Liver (tissue), 9 donors: ENCODE measurements around the gene KCNA2. TPM values are rescaled to one million over a fixed set of nuclear protein-coding genes. Genes with fewer than 3 reads are reported as not detected.

Source experiments
- DNase-seq: peaks from one replicate; pipeline ENCODE4 v3.0.0-alpha.2; 2017; ENCODE audit warnings: low spot score
- H3K27ac ChIP-seq, 2 donors: one replicate each; pipeline ENCODE4 v1.7.0; 2013; ENCODE audit warnings: inconsistent platforms in 2 of 2, low read length in 2 of 2, control low read depth in 1 of 2, low read depth in 1 of 2, mild to moderate bottlenecking in 1 of 2
- H3K27me3 ChIP-seq, 4 donors: one replicate each; pipeline versions ENCODE4 v1.6.1 to v1.7.0; 2013; ENCODE audit warnings: low read length in 3 of 4, inconsistent platforms in 1 of 4, mild to moderate bottlenecking in 1 of 4, moderate library complexity in 1 of 4; ENCODE audit not compliant: control insufficient read depth in 4 of 4, insufficient read depth in 4 of 4
- H3K36me3 ChIP-seq, 4 donors: one replicate each; pipeline versions ENCODE4 v1.6.1 to v1.7.0; 2013; ENCODE audit warnings: low read length in 3 of 4, mild to moderate bottlenecking in 3 of 4, low read depth in 1 of 4, moderate library complexity in 1 of 4; ENCODE audit not compliant: control insufficient read depth in 4 of 4, insufficient read depth in 3 of 4
- H3K4me1 ChIP-seq, 4 donors: one replicate each; pipeline versions ENCODE4 v1.6.1 to v1.7.0; 2013; ENCODE audit warnings: low read length in 3 of 4, mild to moderate bottlenecking in 3 of 4, moderate library complexity in 1 of 4; ENCODE audit not compliant: control insufficient read depth in 4 of 4, insufficient read depth in 4 of 4
- H3K4me3 ChIP-seq, 3 donors: one replicate each; pipeline versions ENCODE4 v1.6.1 to v1.7.0; 2013; ENCODE audit warnings: low read length in 3 of 3, control low read depth in 1 of 3, low read depth in 1 of 3, mild to moderate bottlenecking in 1 of 3
- H3K9ac ChIP-seq, 2 donors: one replicate each; pipeline ENCODE4 v1.7.0; 2013; ENCODE audit warnings: low read length in 2 of 2, mild to moderate bottlenecking in 2 of 2, moderate library complexity in 2 of 2, control low read depth in 1 of 2, low read depth in 1 of 2
- H3K9me3 ChIP-seq, 4 donors: one replicate each; pipeline versions ENCODE4 v1.6.1 to v1.7.0; 2013; ENCODE audit warnings: low read length in 3 of 4; ENCODE audit not compliant: control insufficient read depth in 4 of 4
- ATF3 ChIP-seq: IDR thresholded peaks from 2 replicates; pipeline ENCODE4 v1.6.1; 2016; ENCODE audit warnings: antibody characterized with exemption
- CTCF ChIP-seq: fragments of 150-350 bp; IDR thresholded peaks from 2 replicates; pipeline ENCODE4 v1.5.1; 2017; ENCODE audit warnings: improper control_type of control experiment, low read depth, low read length; ENCODE audit not compliant: missing input control
- EGR1 ChIP-seq, 2 donors: IDR thresholded peaks; 2 replicates each; pipeline ENCODE4 v1.6.1; 2016 to 2018; ENCODE audit warnings: antibody characterized with exemption in 2 of 2, low read depth in 2 of 2
- FOXA1 ChIP-seq: IDR thresholded peaks from 2 replicates; pipeline ENCODE4 v1.6.1; 2016; ENCODE audit warnings: antibody characterized with exemption
- FOXA2 ChIP-seq: IDR thresholded peaks from 2 replicates; pipeline ENCODE4 v1.6.1; 2016; ENCODE audit warnings: antibody characterized with exemption
- GABPA ChIP-seq, 2 donors: IDR thresholded peaks in 1 of 2; conservative IDR thresholded peaks in 1 of 2; 2 replicates each; pipeline ENCODE4 v1.6.1; 2016; ENCODE audit warnings: antibody characterized with exemption in 2 of 2, mild to moderate bottlenecking in 1 of 2, moderate library complexity in 1 of 2
- HNF4A ChIP-seq, 2 donors: conservative IDR thresholded peaks; 2 replicates each; pipeline ENCODE4 v1.6.1; 2016; ENCODE audit warnings: antibody characterized with exemption in 2 of 2, mild to moderate bottlenecking in 2 of 2
- HNF4G ChIP-seq: IDR thresholded peaks from 2 replicates; pipeline ENCODE4 v1.6.1; 2016; ENCODE audit warnings: antibody characterized with exemption
- JUND ChIP-seq, 2 donors: IDR thresholded peaks; 2 replicates each; pipeline ENCODE4 v1.6.1; 2016; ENCODE audit warnings: antibody characterized with exemption in 2 of 2
- MAX ChIP-seq: IDR thresholded peaks from 2 replicates; pipeline ENCODE4 v1.6.1; 2016; ENCODE audit warnings: antibody characterized with exemption
- NR2F2 ChIP-seq: IDR thresholded peaks from 2 replicates; pipeline ENCODE4 v1.6.1; 2016; ENCODE audit warnings: antibody characterized with exemption
- RAD21 ChIP-seq, 2 donors: IDR thresholded peaks; 2 replicates each; pipeline ENCODE4 v1.6.1; 2016; ENCODE audit warnings: antibody characterized with exemption in 2 of 2, mild to moderate bottlenecking in 2 of 2
- REST ChIP-seq: IDR thresholded peaks from 2 replicates; pipeline ENCODE4 v1.6.1; 2016; ENCODE audit warnings: antibody characterized with exemption, mild to moderate bottlenecking
- RXRA ChIP-seq, 2 donors: IDR thresholded peaks; 2 replicates each; pipeline ENCODE4 v1.6.1; 2017 to 2018; ENCODE audit warnings: antibody characterized with exemption in 2 of 2, mild to moderate bottlenecking in 1 of 2
- SP1 ChIP-seq: IDR thresholded peaks from 2 replicates; pipeline ENCODE4 v1.6.1; 2018; ENCODE audit warnings: antibody characterized with exemption, mild to moderate bottlenecking
- TAF1 ChIP-seq: conservative IDR thresholded peaks from 2 replicates; pipeline ENCODE4 v1.6.1; 2016; ENCODE audit warnings: antibody characterized with exemption, mild to moderate bottlenecking
- YY1 ChIP-seq: IDR thresholded peaks from 2 replicates; pipeline ENCODE4 v1.6.1; 2016; ENCODE audit warnings: antibody characterized with exemption, mild to moderate bottlenecking
- ZBTB33 ChIP-seq: IDR thresholded peaks from 2 replicates; pipeline ENCODE4 v1.6.1; 2016; ENCODE audit warnings: antibody characterized with exemption
- WGBS: extraction: QIAGEN DNeasy Blood & Tissue Kit; methylation state at CpG from one replicate; pipeline ENCODE4 v1.1.7; 2013; 5-methylcytosine and 5-hydroxymethylcytosine counted together
- polyA plus RNA-seq, 2 donors: library from polyadenylated mRNA; stranded (reverse) in 1 of 2; unstranded in 1 of 2; fragments of 200-250 nt in 1 of 2; fragments of >200 nt in 1 of 2; fragmentation: Nextera tagmentation in 1 of 2; extraction: Ambion mirVana in 1 of 2; gene quantifications; one replicate each; pipeline versions ENCODE4 v1.2.1 to v1.2.3, GENCODE V29; 2013 to 2015
- total RNA-seq, 2 donors: library from RNA; depleted of rRNA; stranded (reverse); fragments of >200 nt; gene quantifications; one replicate each; pipeline ENCODE4 v1.2.3, GENCODE V29; 2014
- donor health status: healthy.
- donor health status: healthy.
- donor health status: healthy.
- donor health status: healthy.
- donor health status: healthy.

Gene KCNA2
- total and polyA plus RNA-seq, 4 donors = 0.02 to 0.08 TPM; not detected in 2

- no peak overlapping the region for H3K4me3 ChIP-seq
- no peaks in the 10 kb centered on the region for H3K27me3 ChIP-seq
- H3K27ac ChIP-seq = no peak overlapping the region
- H3K36me3 ChIP-seq = no peaks in the 10 kb centered on the region
- TF ChIP-seq RXRA (IDR thresholded peaks at IDR 0.05) (no peak), CTCF (no peak), RAD21 (IDR thresholded peaks at IDR 0.05) (no peak), SP1 (no peak), FOXA1 (no peak), HNF4G (no peak), EGR1 (IDR thresholded peaks at IDR 0.05; ENCODE audit: low read depth in 2 of 2) (no peak), HNF4A (conservative IDR thresholded peaks at IDR 0.05) (no peak), YY1 (no peak), TAF1 (no peak), ZBTB33 (no peak), ATF3 (no peak), GABPA (IDR thresholded peaks at IDR 0.05 in 1 of 2, conservative IDR thresholded peaks at IDR 0.05 in 1 of 2) (no peak), FOXA2 (no peak), NR2F2 (no peak), JUND (IDR thresholded peaks at IDR 0.05) (no peak), MAX (no peak), REST (no peak)
- no peaks in the 10 kb centered on the region for H3K4me1 ChIP-seq
- H3K9ac ChIP-seq = no peak overlapping the region
- DNase-seq = no peak
- 65% methylated on average over 7 of the region's 7 CpGs for WGBS
- H3K9me3 ChIP-seq = no peaks in the 10 kb centered on the region
Measured at GRCh38 chr1:110634455-110635311, 28.5 kb upstream of the KCNA2 start.
